ENCODE measurements around the gene HMGXB3.

Gene HMGXB3

DNA sequence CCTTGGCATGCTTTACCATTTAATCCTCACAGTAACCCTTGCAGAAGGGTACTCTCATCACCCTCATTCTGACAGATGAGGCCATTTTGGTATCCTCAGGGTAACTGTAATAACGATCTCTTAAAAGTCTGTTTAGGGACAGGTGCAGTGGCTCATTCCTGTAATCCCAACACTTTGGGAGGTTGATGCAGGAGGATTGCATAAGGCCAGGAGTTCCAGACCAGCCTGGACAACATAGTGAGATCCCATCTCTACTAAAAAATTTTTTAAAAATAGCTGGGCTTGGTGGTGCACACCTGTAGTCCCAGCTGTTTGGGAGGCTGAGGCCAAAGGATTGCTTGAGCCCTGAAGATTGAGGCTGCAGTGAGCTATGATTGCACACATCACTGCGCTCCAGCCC lies 54.0 kb downstream of the HMGXB3 start:
- no peak for DNase-seq

DNA sequence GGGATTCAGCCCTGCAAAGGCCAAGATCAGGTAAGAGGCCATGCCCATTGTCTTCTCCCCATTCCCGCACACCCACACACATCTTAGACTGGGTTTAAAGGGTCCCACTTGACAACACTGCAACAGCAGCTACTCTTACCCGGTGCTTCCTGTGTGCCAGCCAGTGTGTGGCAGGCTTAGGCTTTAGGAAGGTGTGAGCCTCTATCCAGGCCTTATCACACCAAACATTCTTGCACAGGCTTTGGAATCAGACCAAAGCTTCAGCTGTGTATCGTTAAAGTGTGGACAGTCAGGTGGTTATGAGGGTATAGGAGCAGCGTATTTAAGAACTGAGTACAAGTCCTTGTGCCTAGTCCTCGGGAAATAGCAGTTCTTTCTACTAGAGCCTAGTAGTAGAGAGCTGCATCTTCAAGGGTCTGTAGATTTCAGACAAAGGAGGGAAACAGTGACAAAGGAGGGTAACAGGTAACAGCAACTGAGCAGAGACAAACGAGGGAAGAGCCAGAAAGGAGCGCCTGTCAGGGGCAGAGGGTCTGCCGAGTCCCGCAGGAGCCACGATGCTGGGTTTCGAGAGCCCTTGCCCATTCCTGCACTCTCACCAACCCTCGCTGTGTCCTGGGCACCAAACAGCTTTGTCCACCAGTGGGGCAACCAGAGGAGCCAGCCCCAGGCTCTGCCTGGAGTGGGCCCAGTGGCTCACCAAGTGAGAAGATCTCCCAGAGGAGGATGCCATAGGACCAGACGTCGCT lies 55.0 kb downstream of the HMGXB3 start:
- DNase-seq: no peak

DNA sequence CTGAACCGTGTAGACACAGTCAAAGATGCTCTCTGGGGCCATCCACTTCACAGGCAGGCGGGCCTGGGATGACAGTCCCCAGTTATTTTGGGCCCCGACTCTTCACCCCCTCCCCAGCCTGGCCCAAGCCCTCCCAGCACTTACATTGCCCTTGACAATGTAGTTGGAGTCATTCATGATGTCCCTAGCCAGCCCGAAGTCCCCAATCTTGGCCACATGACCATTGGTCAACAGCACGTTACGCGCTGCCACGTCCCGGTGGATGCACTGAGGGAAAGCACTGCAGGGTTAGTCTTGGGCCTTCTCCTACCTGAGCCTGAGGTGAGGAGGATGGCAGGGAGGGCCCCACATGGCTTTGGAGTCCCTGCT lies 55.5 kb downstream of the HMGXB3 start:
- no peak for DNase-seq

DNA sequence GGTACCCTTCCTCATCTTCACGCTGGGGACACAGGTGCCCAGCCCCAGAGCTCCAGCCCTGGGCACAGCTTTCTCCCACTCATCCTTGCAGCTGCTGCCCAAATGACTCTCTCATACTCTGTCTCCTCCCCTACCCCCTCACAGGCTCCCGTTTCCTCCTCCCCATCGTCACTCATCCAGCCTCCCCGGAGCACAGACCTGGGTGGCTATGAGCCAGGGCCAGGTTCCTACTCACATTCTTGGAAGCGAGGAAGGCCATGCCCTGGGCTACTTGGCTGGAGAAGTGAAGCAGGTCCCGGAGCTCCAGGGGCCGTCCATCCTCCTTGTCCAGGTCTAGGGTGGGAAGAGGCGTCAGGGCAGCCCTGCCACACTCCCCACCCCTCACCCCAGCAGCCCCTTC lies 56.5 kb downstream of the HMGXB3 start:
- no peak for DNase-seq

DNA sequence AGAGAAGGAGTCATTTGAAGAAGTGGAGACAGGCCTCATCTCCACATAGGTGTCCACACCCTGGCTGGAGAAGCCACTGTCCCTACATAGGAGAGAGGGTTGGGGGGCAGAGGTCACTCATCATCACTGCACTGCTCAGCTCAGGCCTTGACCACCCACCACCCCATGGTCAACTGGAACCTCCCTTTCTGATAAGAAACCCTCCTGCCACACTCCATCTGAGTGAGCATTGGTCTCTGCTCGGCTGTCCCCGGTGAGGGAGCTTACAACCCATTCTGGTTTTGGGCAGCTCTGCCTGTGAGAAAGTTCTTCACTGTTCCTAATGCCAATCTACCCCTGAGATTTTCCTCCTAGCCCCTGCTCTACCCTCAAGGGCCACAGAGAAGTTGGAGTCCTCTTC lies 57.0 kb downstream of the HMGXB3 start:
- DNase-seq: no peak

DNA sequence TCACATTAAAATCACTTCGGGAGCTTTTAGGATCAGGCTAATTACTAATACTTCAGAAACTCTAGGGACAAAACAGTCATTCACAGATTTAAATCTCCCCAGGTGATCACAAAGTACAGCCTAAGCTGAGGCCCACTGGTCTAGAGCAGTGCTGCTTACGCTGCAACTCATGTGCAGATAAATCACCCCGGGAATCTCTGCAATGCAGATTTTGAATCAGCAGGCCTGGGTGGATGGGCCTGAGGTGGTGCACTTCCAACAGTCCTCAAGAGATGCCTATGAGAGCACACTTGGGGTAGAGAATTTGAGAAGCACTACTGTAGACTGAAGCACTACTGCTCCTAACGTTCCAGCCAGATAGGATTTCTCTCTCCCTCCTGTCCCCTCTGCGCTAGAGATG lies 57.5 kb downstream of the HMGXB3 start:
- no peak for DNase-seq

DNA sequence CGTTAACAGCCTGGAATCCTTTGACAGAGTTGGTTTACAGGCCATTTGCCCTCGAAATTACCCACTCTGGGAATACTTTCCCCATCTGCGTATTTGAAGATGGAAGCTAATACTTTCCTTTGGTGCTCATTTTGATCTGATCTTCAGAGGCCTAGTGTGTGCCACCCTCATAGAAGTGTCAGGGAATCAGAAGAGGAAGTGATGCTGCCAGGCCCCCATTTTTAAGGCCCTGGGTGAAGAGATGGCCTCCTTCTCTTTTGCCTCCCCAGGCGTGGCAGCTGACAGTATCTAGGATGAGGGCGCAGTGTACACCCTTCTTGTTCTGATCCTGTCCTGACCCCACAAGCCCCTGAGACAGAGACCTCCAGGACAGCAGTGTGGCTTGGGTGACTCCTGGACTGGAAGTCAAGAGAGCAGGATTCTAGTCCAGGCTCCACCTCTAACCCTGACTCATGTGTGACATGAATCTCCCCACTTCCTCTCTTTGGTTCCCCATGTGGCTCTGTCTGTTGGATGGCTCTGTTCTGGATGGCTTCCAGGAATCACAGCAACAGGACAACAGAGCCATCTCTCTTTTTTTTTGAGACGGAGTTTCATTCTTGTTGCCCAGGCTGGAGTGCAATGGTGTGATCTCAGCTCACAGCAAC lies 58.1 kb downstream of the HMGXB3 start:
- peak; percentile 65 for DNase-seq

DNA sequence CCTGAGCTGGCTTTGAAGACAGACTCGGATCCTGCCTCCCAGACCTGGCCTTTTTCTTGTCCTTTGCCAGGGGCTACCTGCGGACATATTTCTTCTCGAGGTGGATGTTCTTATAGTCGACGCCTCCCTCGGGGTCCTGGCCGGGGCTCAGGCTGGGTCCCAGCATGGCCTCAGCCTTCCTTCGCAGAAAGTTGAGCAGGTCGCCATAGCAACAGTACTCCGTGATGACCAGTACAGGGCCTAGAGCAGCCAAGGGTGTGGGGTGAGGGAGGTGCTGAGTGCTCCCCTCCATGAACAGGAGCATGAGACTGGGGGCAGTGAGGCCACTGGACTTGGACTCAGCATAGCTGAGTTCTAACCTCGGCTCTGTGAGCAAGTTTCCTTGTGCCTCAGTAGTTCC lies 59.1 kb downstream of the HMGXB3 start:
- no peak for DNase-seq

DNA sequence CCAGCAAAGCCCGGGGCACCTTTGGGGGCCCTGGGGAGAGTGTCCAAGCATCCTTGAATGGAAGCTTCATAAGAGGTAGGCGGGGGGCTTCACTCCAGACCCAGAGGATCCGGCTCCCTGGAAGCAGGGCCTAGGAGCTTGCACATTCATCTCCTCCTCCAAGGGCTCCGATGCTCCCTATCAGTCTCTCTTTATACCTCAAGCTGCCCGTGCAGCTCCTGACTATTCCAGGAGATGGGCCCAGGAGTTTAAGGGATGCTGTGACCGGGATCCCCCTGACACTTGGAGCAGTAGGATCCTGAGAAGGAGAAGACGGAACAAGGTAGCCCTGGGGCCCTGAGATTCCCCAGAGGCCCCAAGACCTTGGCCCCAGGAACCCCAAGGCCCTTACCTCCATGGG lies 59.9 kb downstream of the HMGXB3 start:
- no peak for DNase-seq

DNA sequence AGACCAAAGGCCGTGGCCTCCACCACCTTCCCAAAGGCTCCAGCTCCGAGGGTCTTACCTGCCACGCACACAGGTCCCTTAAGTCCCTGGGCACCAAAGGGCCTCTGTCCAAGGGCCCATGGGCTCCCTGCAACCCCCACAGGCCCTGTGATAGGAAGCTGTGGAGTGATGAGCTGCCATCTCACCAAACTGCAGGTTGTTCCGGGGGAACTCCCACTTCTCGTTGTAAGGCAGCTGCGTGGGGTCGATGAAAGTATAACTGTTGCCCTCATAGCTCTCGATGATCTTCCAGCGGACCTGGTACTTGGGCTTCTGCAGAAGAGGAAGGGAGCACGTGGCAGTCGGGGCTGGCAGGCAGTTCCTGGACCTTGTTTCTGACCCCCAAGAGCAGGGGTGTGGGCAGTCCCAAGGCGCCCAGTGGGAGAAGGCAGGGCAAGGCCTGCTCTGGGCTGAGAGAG lies 61.0 kb downstream of the HMGXB3 start:
- no peak for DNase-seq

DNA sequence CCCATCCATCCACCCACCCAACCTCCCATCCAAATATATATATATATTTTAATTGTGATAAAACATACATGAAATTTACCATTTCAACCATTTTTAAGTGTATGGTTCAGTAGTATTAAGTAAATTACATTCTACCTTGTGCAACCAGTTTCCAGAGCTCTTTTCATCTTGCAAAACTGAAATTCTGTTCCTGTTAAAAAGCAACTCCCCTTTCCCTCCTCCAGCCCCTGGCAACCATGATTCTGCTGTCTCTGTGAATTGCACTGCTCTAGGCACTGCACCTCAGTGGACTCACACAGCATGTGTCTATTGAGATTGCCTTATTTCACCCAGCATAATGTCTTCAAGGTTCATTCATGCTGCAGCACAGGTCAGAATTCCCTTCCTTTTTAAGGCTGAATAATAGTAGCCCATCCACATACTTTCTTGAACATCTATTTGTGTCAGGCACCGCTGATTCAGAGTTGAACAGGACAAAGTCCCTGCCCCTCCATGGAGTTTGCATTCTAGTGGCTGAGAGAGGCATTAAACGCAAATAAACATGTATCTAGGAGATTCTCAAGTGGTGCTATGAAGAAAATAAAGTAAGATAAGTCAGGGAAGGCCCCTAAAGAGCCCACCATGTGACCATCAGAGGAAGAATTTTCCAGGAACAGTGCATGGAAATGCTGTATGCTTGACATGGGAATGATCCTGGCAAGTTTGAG lies 61.8 kb downstream of the HMGXB3 start:
- DNase-seq: no peak

DNA sequence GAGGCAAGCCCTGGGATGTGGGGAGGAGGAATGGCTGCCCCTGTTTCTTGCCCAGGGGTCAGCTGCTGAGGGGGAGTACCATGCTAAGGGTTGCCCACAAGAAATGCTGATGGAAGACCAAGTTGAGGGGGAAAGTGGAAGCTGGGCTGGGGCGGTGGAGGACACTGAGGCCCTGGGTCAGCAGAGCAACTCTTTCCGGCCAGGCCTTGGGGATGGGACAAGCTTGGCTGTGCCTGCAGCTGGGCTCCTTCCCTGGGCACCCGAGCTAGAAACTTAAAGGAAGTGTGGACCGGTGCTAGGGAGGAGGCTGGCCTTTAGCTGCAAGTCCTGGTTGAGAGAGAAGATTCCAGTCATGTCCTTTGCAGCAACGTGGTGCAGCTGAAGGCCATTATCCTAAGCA lies 63.1 kb downstream of the HMGXB3 start:
- no peak for DNase-seq

DNA sequence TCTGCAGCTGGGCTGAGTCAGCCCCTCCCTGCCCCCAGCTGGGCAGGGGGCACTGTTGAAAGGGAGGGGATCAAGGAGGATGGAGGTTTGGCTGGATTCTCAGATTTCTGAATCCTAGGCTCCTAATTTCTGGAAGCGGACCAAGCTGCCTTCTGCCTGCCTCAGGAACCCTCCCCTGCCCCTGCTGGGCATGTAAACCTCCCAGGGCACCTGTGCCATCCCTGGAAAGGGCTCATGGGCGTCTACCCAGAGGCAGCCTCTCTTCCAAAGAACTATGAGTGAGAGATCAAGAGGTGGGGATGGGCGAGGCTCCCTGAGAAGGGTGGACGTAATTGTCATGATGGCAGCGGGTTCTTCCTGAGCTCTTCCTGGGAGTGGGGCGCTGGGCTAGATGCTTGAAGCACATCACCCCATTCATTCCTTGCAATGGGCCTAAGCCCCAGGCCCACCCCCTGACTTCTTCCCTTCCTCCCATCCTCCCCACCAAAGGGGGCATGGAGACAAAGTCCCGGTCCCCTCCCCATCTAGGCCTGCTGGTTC lies 64.2 kb downstream of the HMGXB3 start:
- DNase-seq: no peak

DNA sequence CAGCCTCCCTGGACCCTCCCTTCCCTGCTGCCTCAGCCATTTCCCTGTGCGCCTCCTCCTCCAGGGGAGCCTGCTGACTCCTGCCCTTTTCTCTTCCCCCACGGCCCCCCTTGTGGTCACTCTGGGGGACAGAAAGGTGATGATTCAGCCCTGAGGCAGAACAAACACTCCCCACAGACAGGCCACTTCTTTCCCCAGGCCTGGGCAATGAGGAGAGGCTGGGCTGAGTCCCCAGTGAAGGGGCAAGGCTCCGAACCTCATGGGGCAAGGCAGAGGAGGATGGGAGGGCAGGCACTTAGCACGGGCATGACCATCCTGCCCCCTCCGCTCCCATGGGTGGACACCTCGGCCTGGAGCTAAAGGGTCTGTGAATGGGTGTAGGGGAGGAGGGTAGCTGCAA lies 64.8 kb downstream of the HMGXB3 start:
- DNase-seq: no peak

DNA sequence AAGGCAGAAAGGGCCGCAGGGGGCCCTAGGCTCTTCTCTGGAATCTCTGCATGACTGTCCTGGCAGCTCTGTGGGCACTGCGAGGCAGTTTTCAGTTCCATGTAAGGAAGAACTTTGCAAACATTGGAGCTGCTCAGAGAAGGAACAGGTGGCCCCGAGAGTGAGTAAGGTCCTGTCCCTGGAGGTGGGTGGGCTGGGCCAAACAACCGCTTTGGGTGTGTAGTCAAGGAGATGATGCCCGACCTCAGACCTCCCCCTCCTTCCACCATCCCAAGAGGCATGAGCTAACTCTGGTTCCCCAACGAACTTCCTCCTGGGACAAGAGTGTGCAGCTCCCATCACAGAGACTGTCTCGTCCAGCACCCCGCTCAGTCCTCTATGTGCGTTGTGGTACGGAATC lies 65.3 kb downstream of the HMGXB3 start:
- DNase-seq: peak; percentile 45

DNA sequence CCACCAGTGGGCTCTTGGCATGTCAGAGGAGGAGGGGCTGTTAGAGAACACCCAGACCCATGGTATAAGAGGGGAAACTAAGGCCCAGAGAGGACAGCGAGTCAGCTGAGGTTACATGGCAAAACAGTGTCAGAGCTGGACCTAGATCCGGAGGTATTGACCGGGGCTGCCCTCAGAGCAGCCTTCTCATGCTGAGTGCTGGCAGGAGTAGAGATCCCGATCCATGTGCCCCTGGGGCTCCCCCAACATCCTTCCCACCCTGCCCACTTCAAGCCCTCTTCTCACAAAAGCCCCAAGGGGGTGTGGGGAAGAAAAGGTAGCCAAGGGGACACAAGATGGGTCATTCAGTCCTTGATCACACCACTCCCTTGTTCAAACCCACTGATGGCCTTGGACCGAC lies 65.9 kb downstream of the HMGXB3 start:
- no peak for DNase-seq

DNA sequence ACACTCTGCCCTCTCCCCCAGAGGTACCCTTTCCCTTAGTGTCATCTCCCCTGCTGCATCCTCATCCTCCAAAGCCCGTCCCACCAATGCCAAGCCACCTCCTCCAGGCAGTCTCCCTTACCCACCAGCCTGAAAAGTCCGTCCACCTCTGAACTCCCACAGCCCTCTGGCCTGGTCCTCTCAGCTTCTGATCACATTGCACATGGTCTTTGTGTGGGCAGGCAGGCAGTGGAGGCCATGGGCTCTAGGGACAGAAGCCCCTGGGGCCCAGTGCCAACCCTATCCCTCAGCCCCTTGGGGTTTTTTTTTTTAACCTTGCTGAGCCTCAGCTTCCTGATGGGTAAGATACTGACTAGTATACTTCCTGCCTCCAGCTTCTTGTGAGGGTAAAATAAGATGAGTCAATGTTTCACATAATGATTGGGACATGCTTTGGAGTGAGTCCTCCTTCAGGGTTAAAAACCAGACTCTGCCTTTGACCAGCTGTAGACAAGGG lies 66.4 kb downstream of the HMGXB3 start:
- no peak for DNase-seq

DNA sequence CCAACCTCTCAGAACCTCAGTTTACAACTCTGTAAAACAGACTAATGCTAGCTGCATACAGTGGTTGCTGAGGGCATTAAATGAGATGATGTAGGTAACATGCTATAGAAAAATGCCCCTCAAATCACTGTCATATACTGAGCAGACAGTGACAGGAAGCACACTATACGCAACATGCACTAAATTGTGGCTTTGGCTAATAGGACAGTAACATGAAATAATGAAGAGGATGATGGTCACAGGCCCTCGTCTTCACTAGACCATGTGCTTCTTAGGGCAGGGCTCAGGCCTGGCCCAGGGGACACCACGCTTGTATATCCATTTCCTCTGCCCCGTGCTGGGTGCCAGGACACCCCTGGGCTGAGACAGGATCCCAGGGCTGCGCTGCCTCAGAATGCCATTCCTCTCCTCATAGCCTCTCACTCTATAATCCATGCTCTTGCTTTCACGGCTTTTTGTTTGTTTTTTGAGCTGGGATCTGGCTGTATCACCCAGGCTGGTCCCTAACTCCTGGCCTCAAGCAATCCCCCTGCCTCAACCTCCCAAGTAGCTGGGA lies 66.9 kb downstream of the HMGXB3 start:
- DNase-seq: no peak

DNA sequence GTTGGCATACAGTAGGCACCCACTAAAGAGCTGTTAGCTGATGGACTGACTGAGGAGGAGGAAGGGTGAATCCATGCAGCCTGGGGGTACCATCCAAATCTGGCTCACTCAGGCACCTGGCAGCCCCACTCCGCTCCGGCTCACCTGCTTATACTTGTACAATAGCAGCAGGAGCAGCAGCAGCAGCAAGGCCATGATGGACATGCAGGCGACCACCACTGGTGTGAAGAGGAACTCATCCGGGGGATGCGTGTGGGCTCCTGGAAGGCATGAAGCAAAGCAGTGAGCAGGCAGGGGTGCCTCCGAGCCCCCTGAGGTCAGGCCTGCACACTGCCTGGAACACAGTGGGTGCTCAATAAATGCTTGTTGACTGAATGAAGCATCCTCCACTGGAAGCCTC lies 67.5 kb downstream of the HMGXB3 start:
- DNase-seq: no peak

DNA sequence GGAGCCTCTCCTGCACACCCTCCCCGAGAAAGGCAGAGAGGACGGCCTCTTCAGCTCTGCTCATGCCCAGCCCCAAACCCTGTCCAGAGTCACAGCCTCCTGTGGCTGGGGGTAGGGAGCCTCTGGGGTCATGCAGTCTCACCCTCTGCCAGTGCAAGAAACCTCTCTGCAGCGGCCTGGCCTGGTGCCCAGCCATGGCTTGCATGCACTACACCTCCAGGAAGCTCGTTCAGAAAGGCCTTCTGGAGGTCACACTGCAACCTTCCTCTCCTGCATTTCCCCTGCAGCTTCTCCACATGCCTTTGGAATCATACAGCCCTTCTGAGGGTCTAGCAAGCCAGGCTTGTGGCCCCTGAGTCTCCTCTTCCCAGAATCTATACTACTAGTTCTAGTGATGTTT lies 67.9 kb downstream of the HMGXB3 start:
- DNase-seq: no peak

DNA sequence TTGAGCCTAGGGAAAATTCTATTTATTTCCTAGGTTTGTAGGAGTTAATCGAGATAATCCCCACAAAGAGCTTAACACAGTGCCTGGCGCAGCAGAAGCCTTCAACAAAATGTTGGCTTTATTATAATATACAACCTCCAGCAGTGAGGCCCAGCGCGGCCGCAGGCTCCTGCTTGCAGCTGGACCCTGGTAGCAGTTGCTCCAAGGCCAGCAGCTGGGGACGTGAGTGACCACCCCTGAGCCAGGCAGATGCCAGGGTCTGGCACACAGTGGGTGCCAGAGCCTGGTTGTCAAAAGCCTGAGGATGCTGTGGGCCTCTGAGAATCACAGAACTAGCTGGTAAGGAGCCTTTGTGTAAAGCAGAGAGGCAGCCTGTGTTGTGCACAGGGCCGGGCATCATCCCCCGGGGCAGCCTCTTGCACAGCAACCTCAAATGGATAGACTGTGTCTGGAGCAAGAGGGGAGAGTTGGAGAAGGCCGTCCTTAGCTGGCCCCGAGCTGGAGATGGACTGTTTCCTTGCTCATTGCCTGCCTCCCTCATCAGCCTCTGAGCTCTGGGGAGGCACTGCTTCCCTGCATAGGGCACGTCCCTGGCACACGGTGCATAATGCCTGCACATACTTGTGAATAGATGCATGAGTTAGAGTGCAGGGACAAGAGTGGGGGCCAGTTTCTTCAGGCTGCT lies 68.6 kb downstream of the HMGXB3 start:
- no peak for DNase-seq

DNA sequence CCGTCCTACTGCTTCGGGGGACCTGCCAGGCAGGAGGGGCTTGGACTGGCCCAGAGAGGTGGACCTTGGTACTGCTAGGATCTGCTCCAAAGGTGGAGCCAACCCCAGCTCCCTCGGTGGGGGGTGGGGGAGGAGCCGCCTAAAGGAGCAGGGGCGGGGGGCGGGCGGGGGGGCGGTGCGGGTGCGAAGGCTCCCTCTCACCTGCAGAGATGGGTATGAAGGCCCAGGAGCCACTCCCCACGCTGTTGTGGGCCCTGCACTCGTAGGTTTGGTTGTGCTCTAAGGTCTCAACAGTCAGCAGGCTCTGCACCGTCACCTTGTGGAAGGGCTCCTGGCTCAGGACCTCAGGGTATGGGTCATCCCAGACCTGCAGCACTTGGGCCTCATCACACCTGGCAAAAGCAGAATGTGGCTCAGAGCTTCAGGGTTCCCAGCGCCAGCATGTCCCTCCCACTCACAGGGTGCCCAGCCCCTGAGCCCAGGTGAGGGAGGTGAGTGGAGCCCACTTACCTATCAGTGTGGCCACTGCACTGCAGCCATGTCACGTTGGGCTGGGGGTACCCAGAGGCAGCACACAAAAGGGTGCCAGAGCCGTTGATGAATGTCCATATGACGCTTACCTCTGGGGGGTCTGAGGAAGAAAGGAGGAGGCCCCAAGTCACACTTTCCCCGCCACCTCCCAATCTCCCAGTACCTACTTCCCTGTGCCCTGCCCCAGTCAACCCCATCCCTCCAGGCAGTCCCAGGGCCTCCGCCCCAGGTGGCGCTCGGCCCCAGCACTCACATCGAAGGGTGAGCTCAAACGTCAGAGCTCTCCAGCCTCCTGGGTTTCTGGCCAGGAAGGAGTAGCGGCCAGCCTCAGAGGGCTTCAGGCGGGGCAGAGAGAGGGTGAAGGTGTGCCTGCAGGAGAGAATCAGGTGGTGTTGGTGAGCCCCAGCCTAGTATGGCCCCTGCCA lies 69.4 kb downstream of the HMGXB3 start:
- no peak for DNase-seq
